Caco-2 (cell line): ENCODE data around the gene OR5H1. TPM values are rescaled to one million over a fixed set of nuclear protein-coding genes. Genes with fewer than 3 reads are reported as not detected.

Experiments
- BruUV-seq: library from RNA; stranded (reverse); fragments of 400-500 nt; replicated peaks from 2 replicates; lab custom pipeline; 2021; lab: Mats Ljungman, UMichigan
- CTCF ChIA-PET: fragments of 300-600 bp; sonication (Branson Sonifier 250); formaldehyde crosslinking; loops from one replicate; lab custom pipeline; 2022; ENCODE audit warnings: antibody characterized with exemption; lab: Charles Lee
- POLR2A ChIA-PET: fragments of 300-600 bp; sonication (Branson Sonifier 250); formaldehyde crosslinking; loops from one replicate; lab custom pipeline; 2022; ENCODE audit warnings: antibody characterized with exemption; lab: Charles Lee
- DNase-seq, 2 experiments: peaks; one replicate each; pipeline versions ENCODE4 v3.0.0 to v3.0.0-alpha.2; 2020 to 2022
- H3K27me3 ChIP-seq: replicated peaks from 2 replicates; pipeline ENCODE4 v1.6.0; 2011; ENCODE audit warnings: low read length; ENCODE audit not compliant: control insufficient read depth, insufficient read depth
- H3K36me3 ChIP-seq: 2 replicates; pipeline ENCODE4 v1.5.1; 2011; ENCODE audit warnings: low read length; ENCODE audit not compliant: control insufficient read depth, insufficient read depth
- H3K4me1 ChIP-seq: fragments of 250-450 bp; sonication (Bioruptor Pico); 2 replicates; pipeline ENCODE4 v1.5.1; 2020; ENCODE audit warnings: mild to moderate bottlenecking
- H3K4me3 ChIP-seq: 2 replicates; pipeline ENCODE4 v1.5.1; 2011; ENCODE audit warnings: low read depth, mild to moderate bottlenecking, control low read depth, low read length
- H3K9me3 ChIP-seq: fragments of 250-450 bp; sonication (Bioruptor Pico); 2 replicates; pipeline ENCODE4 v1.5.1; 2020; ENCODE audit warnings: mild to moderate bottlenecking, moderate library complexity
- H3K27ac Mint-ChIP-seq: one replicate; pipeline ENCODE4 v1.8.0; 2022; ENCODE audit warnings: mixed read lengths; ENCODE audit not compliant: unreplicated experiment
- H3K27me3 Mint-ChIP-seq: one replicate; pipeline ENCODE4 v1.8.0; 2022; ENCODE audit warnings: mixed read lengths; ENCODE audit not compliant: insufficient read depth, unreplicated experiment
- H3K36me3 Mint-ChIP-seq: one replicate; pipeline ENCODE4 v1.8.0; 2022; ENCODE audit warnings: mild to moderate bottlenecking, mixed read lengths; ENCODE audit not compliant: insufficient read depth, unreplicated experiment
- H3K4me1 Mint-ChIP-seq: one replicate; pipeline ENCODE4 v1.8.0; 2022; ENCODE audit warnings: low read depth, mixed read lengths; ENCODE audit not compliant: unreplicated experiment
- H3K4me3 Mint-ChIP-seq: one replicate; pipeline ENCODE4 v1.8.0; 2022; ENCODE audit warnings: mild to moderate bottlenecking, moderate library complexity, mixed read lengths; ENCODE audit not compliant: unreplicated experiment
- H3K9me3 Mint-ChIP-seq: one replicate; pipeline ENCODE4 v1.8.0; 2022; ENCODE audit warnings: mixed read lengths; ENCODE audit not compliant: unreplicated experiment
- intact Hi-C: fragments of 100-400 bp; cut with micrococcal nuclease; formaldehyde crosslinking; loops from one replicate; pipeline ENCODE4 v1.10.0; 2022; ENCODE audit not compliant: unreplicated experiment
- total RNA-seq: library from RNA; stranded (reverse); gene quantifications from 2 replicates; pipeline ENCODE4 v1.2.3, GENCODE V29; 2022
- TF ChIP-seq, protein P1 (sequence below), 2 experiments: fragments of 200-600 bp in 1 of 2; IDR thresholded peaks; 1 replicate in 1 of 2; 2 replicates in 1 of 2; pipeline versions ENCODE4 v1.5.1 to v1.8.0; 2011 to 2022; ENCODE audit warnings: antibody characterized with exemption in 1 of 2, control low read depth in 1 of 2, inconsistent platforms in 1 of 2, low read depth in 1 of 2, low read length in 1 of 2, mild to moderate bottlenecking in 1 of 2, moderate library complexity in 1 of 2; ENCODE audit not compliant: insufficient read depth in 1 of 2, severe bottlenecking in 1 of 2, unreplicated experiment in 1 of 2

The OR5H1 gene
- total RNA-seq, 1 experiment from 2014 or later: not detected

DNA sequence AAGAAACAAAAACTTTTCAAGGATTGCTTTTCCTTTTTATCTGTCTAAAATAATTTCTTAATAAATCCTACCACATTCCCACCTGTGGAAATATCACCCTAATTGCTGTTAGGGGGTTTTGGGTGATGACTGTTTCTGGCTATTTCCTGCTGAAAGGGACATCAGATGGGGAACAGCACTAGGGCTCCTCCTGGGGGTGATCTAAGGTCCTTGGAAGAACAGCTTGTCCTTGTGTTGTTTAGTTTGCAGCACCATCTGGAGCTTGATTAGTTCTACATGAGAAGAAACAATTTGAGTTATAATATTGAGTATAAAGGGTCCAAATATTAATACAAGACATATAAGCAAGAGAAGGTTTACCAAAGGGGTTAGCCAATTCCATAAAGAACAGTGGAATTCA, 54.7 kb downstream of the OR5H1 start:
- TF ChIP-seq, protein P1, sequence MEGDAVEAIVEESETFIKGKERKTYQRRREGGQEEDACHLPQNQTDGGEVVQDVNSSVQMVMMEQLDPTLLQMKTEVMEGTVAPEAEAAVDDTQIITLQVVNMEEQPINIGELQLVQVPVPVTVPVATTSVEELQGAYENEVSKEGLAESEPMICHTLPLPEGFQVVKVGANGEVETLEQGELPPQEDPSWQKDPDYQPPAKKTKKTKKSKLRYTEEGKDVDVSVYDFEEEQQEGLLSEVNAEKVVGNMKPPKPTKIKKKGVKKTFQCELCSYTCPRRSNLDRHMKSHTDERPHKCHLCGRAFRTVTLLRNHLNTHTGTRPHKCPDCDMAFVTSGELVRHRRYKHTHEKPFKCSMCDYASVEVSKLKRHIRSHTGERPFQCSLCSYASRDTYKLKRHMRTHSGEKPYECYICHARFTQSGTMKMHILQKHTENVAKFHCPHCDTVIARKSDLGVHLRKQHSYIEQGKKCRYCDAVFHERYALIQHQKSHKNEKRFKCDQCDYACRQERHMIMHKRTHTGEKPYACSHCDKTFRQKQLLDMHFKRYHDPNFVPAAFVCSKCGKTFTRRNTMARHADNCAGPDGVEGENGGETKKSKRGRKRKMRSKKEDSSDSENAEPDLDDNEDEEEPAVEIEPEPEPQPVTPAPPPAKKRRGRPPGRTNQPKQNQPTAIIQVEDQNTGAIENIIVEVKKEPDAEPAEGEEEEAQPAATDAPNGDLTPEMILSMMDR (IDR thresholded peaks at IDR 0.05; ENCODE audit: insufficient read depth in 1 of 2, low read depth in 1 of 2, low read length in 1 of 2, severe bottlenecking in 1 of 2, unreplicated experiment in 1 of 2): peak in 1 of 2 experiments; percentile 39
- no peaks in the 10 kb centered on the region for H3K27me3 ChIP-seq
- no peaks in the 10 kb centered on the region for H3K9me3 Mint-ChIP-seq
- H3K36me3 Mint-ChIP-seq: no peaks in the 10 kb centered on the region
- H3K27ac Mint-ChIP-seq: no peak overlapping the region
- DNase-seq: peak in 1 of 2 experiments; percentile 20
- ChIA-PET CTCF (interaction anchor here (0.6 to 1.1 kb wide), 2 partner anchors 162 to 354 kb away, joined by 3 to 4 read pairs; no protein-coding TSS in a partner anchor), POLR2A (no interaction called here)
- H3K4me1 Mint-ChIP-seq: no peaks in the 10 kb centered on the region
- no TSS peak for BruUV-seq
- H3K4me3 ChIP-seq: no peak overlapping the region
- H3K9me3 ChIP-seq: no peaks in the 10 kb centered on the region
- H3K36me3 ChIP-seq: no peaks in the 10 kb centered on the region
- intact Hi-C loops: loop anchor here (1.0 to 10.0 kb wide), 2 partner anchors 146 to 390 kb away; no protein-coding TSS in a partner anchor
- no peaks in the 10 kb centered on the region for H3K27me3 Mint-ChIP-seq
- H3K4me1 ChIP-seq: no peaks in the 10 kb centered on the region
- no peak overlapping the region for H3K4me3 Mint-ChIP-seq

Other genes with a start within 250 kb of the OR5H1 start
- gene RIOX2, start 158.3 kb upstream of the OR5H1 start, total RNA-seq: 25.0 TPM in 2 replicates
- gene GABRR3, start 95.4 kb upstream of the OR5H1 start, total RNA-seq: not detected in 2 replicates
- not detected in 2 replicates for gene OR5AC2, start 43.5 kb upstream of the OR5H1 start, total RNA-seq
- gene OR5H14, start 16.8 kb downstream of the OR5H1 start, total RNA-seq: not detected in 2 replicates
- gene OR5H15, start 36.0 kb downstream of the OR5H1 start, total RNA-seq: not detected in 2 replicates
- not detected in 2 replicates for gene OR5H6, start 133.5 kb downstream of the OR5H1 start, total RNA-seq
- not detected in 2 replicates for gene OR5H2, start 151.8 kb downstream of the OR5H1 start, total RNA-seq
- not detected in 2 replicates for gene OR5K4, start 223.1 kb downstream of the OR5H1 start, total RNA-seq